Stomach (tissue), 9 donors: ENCODE data around the gene SURF1. TPM values are rescaled to one million over a fixed set of nuclear protein-coding genes. Genes with fewer than 3 reads are reported as not detected.

ENCODE experiments used
- DNase-seq, 2 donors: peaks; one replicate each; pipeline versions ENCODE4 v3.0.0 to v3.0.0-alpha.2; 2013 to 2019
- H3K27ac ChIP-seq, 5 donors: fragments of 200-600 bp in 4 of 5; sonication (generic) in 4 of 5; one replicate each; pipeline ENCODE4 v1.5.1; 2013 to 2019; ENCODE audit warnings: mild to moderate bottlenecking in 1 of 5, moderate library complexity in 1 of 5
- H3K27me3 ChIP-seq, 3 donors: fragments of 200-600 bp; sonication (generic); one replicate each; pipeline ENCODE4 v1.5.1; 2017 to 2019; ENCODE audit warnings: mixed run types in 1 of 3
- H3K36me3 ChIP-seq, 4 donors: fragments of 200-600 bp; sonication (generic); 1 replicate in 3 of 4; 2 replicates in 1 of 4; pipeline ENCODE4 v1.5.1; 2016 to 2019
- H3K4me1 ChIP-seq, 4 donors: fragments of 200-600 bp; sonication (generic); one replicate each; pipeline ENCODE4 v1.5.1; 2016 to 2019
- H3K4me3 ChIP-seq, 4 donors: fragments of 200-600 bp; sonication (generic) in 3 of 4; one replicate each; pipeline ENCODE4 v1.5.1; 2016 to 2019; ENCODE audit warnings: mild to moderate bottlenecking in 1 of 4
- H3K9me3 ChIP-seq, 4 donors: fragments of 200-600 bp; sonication (generic); one replicate each; pipeline ENCODE4 v1.5.1; 2016 to 2019
- CTCF ChIP-seq, 7 experiments: fragments of 450-650 bp in 4 of 7; fragments of 200-600 bp in 3 of 7; sonication (generic) in 3 of 7; IDR thresholded peaks; one replicate each; pipeline ENCODE4 v1.5.1; 2016 to 2019; ENCODE audit warnings: antibody characterized with exemption in 7 of 7, control low read depth in 2 of 7, mild to moderate bottlenecking in 1 of 7
- EP300 ChIP-seq: sonication (generic); formaldehyde crosslinking; IDR thresholded peaks from one replicate; pipeline ENCODE4 v1.6.1; 2017; ENCODE audit warnings: antibody characterized with exemption
- POLR2A ChIP-seq, 4 donors: fragments of 450-650 bp; IDR thresholded peaks; one replicate each; pipeline ENCODE4 v1.6.1; 2016; ENCODE audit warnings: antibody characterized with exemption in 4 of 4, control low read depth in 2 of 4, mild to moderate bottlenecking in 1 of 4, moderate library complexity in 1 of 4
- POLR2AphosphoS5 ChIP-seq, 3 donors: sonication (generic); formaldehyde crosslinking; IDR thresholded peaks; one replicate each; pipeline ENCODE4 v1.6.1; 2016; ENCODE audit warnings: antibody characterized with exemption in 3 of 3
- WGBS, 5 donors: extraction: QIAGEN DNeasy Blood & Tissue Kit in 3 of 5; methylation state at CpG; one replicate each; pipeline versions ENCODE4 v1.1.5 to v1.1.7; 2013 to 2018; 5-methylcytosine and 5-hydroxymethylcytosine counted together
- intact Hi-C: fragments of 100-400 bp; cut with DNase I; formaldehyde crosslinking; loops from one replicate; pipeline ENCODE4 v1.15.1; 2023; ENCODE audit warnings: low total_unique reads
- polyA plus RNA-seq, 3 donors: library from polyadenylated mRNA; stranded (reverse); fragments of 200-250 nt; gene quantifications; one replicate each; pipeline ENCODE4 v1.2.3, GENCODE V29; 2013
- total RNA-seq, 5 donors: library from RNA; depleted of rRNA; stranded (reverse); fragments of >200 nt; gene quantifications; one replicate each; pipeline versions ENCODE4 v1.1.0 to v1.2.3, GENCODE V29; 2014 to 2016
- donor health status: healthy with polysubstance abuse.
- donor health status: Bipolar disorder and iron deficiency.
- donor health status: healthy.

The SURF1 gene
- total and polyA plus RNA-seq, 8 donors: 1.7 to 118 (median 45.3) TPM

- Histone ChIP-seq H3K36me3 (peaks cover 39 to 63% (median 56%) of the 10 kb centered on the region in 4 donors), H3K4me1 (peaks cover 31 to 65% (median 55%) of the 10 kb centered on the region in 4 donors), H3K4me3 (no peak overlapping the region), H3K27me3 (no peaks in the 10 kb centered on the region), H3K9me3 (no peaks in the 10 kb centered on the region), H3K27ac (peak overlapping the region in 2 of 5 donors; percentile 7 to 35)
- intact Hi-C loops: no loop called here
- TF ChIP-seq CTCF (IDR thresholded peaks at IDR 0.05) (peak in 3 of 7 experiments; percentile 8 to 32 (median 10)), POLR2A (IDR thresholded peaks at IDR 0.05) (no peak), EP300 (no peak), POLR2AphosphoS5 (IDR thresholded peaks at IDR 0.05) (no peak)
- no peak for DNase-seq
- 36 to 58% (median 49%) methylated on average over 10 to 20 of the region's 20 CpGs for WGBS, 5 donors
Measured at GRCh38 chr9:133359399-133360175, 3.3 kb upstream of the SURF1 start.

GRCh38 chr9:133357656-133358055, 1.4 kb upstream of the SURF1 start:
- TF ChIP-seq EP300 (no peak), POLR2A (IDR thresholded peaks at IDR 0.05) (no peak), POLR2AphosphoS5 (IDR thresholded peaks at IDR 0.05) (no peak), CTCF (IDR thresholded peaks at IDR 0.05) (no peak)
- 57 to 82% (median 69%) methylated on average over 10 to 14 of the region's 14 CpGs for WGBS, 5 donors
- DNase-seq: no peak
- Histone ChIP-seq H3K9me3 (no peaks in the 10 kb centered on the region), H3K4me1 (peaks cover 31 to 66% (median 59%) of the 10 kb centered on the region in 4 donors), H3K4me3 (peak overlapping the region in 2 of 4 donors; percentile 92 to 97), H3K36me3 (peaks cover 30 to 62% (median 55%) of the 10 kb centered on the region in 4 donors), H3K27ac (no peak overlapping the region), H3K27me3 (no peaks in the 10 kb centered on the region)
- intact Hi-C loops: no loop called here

- Histone ChIP-seq H3K36me3 (peaks cover 30 to 62% (median 55%) of the 10 kb centered on the region in 4 donors), H3K9me3 (no peaks in the 10 kb centered on the region), H3K27me3 (no peaks in the 10 kb centered on the region), H3K27ac (peak overlapping the region; percentile 42 to 92 (median 81)), H3K4me1 (peaks cover 30 to 70% (median 61%) of the 10 kb centered on the region in 4 donors), H3K4me3 (peak overlapping the region; percentile 85 to 97 (median 92))
- intact Hi-C loops: no loop called here
- no peak for DNase-seq
- 0 to 1% (median 0%) methylated on average over 14 to 31 of the region's 31 CpGs for WGBS, 5 donors
- TF ChIP-seq EP300: no peak
- TF ChIP-seq POLR2A (IDR thresholded peaks at IDR 0.05): no peak
- no peak for TF ChIP-seq POLR2AphosphoS5 (IDR thresholded peaks at IDR 0.05)
- no peak for TF ChIP-seq CTCF (IDR thresholded peaks at IDR 0.05)
Measured at GRCh38 chr9:133355881-133356357, 368 bp downstream of the SURF1 start.

- peak overlapping the region in 1 of 4 donors; percentile 97 for H3K4me3 ChIP-seq
- no peaks in the 10 kb centered on the region for H3K9me3 ChIP-seq
- 80 to 94% (median 86%) methylated on average over 2 to 7 of the region's 7 CpGs for WGBS, 5 donors
- no peak overlapping the region for H3K27ac ChIP-seq
- no peaks in the 10 kb centered on the region for H3K27me3 ChIP-seq
- peaks cover 28 to 64% (median 55%) of the 10 kb centered on the region in 4 donors for H3K4me1 ChIP-seq
- intact Hi-C loops: no loop called here
- peaks cover 38 to 62% (median 55%) of the 10 kb centered on the region in 4 donors for H3K36me3 ChIP-seq
- TF ChIP-seq POLR2A (IDR thresholded peaks at IDR 0.05): no peak
- TF ChIP-seq CTCF (IDR thresholded peaks at IDR 0.05): no peak
- TF ChIP-seq POLR2AphosphoS5 (IDR thresholded peaks at IDR 0.05): no peak
- TF ChIP-seq EP300: no peak
- DNase-seq: no peak
Measured at GRCh38 chr9:133354766-133355165, 1.5 kb downstream of the SURF1 start.
